ENCODE data around the gene SEMA3D.

The SEMA3D gene

DNA sequence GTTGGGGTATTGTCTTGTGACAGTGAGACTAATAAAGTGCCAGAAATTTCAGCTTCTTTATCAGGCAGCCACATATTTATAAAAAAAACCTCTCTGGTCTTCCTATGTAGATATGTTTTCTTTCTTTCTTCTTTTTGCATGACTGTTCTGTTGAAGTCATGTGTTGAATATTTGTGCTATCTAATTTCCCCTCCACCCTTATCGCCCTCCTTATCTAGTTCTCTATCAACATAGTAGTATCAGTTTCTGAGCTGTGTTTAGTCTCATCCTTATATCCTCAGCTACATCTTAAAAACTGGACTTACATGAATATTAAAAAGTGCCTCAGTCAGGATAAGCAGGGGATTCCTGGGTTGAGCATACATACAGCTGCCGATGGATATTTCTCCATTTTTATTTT, 53.9 kb downstream of the SEMA3D start:
- H3K4me1 ChIP-seq, result peaks cover 9% of the 10 kb centered on the region
- no peak for DNase-seq (ENCODE audit: low spot score in 2 of 2)
- H3K36me3 ChIP-seq (replicated peaks), result no peaks in the 10 kb centered on the region
- in situ Hi-C loops (cut with MboI; ENCODE audit: low sequenced_read_pairs), result no loop called here
- H3K4me3 ChIP-seq, result no peak overlapping the region
- no peaks in the 10 kb centered on the region for H3K27me3 ChIP-seq (ENCODE audit: low read depth)
- no peaks in the 10 kb centered on the region for H3K9me3 ChIP-seq

DNA sequence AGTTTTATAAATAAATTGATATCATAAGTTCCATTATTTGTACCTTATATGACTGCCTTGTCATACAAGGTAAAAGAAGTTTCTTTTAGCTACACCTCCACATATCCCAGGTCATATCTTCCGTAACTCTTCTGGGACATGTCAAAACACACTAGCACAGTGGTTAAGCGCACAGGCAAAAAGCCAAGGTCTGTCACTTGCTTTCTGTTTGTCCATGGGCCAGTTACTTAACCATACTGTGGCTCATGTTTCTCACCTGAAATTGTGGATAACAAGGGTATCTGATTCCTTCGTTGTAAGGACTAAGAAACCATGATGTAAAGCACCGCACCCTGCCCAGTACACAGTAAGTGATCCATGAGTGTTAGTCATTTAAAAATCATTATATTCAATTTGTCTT, 56.2 kb downstream of the SEMA3D start:
- H3K36me3 ChIP-seq (replicated peaks), result no peaks in the 10 kb centered on the region

DNA sequence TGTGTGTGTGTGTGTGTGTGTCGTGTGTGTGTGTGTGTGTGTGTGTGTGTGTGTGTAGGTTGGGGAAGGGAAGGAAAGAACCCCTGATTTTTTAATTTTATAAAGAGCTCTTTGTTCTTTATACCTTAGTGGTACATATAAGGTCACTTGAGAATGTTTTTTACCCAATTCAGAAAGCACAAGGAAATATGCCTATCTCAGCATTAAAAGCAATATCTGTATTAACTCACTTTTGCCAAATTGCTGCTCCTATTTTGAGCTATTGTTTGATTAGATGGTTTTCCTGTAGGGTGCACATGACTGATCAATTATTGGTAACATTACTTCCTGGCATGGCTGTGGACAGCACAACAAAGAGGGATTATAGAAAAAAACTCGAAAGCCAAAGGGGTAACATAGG, 60.5 kb downstream of the SEMA3D start:
- no peak overlapping the region for H3K4me3 ChIP-seq
- in situ Hi-C loops (cut with MboI; ENCODE audit: low sequenced_read_pairs), result no loop called here
- H3K9me3 ChIP-seq, result no peaks in the 10 kb centered on the region

More for the DNA sequence above, 56.2 kb downstream of the SEMA3D start:
- H3K4me1 ChIP-seq, result peaks cover 3% of the 10 kb centered on the region
- in situ Hi-C loops (cut with MboI; ENCODE audit: low sequenced_read_pairs), result no loop called here
- no peak for DNase-seq (ENCODE audit: low spot score in 2 of 2)
- no peak overlapping the region for H3K4me3 ChIP-seq
- no peaks in the 10 kb centered on the region for H3K9me3 ChIP-seq
- H3K27me3 ChIP-seq (ENCODE audit: low read depth), result no peaks in the 10 kb centered on the region

DNA sequence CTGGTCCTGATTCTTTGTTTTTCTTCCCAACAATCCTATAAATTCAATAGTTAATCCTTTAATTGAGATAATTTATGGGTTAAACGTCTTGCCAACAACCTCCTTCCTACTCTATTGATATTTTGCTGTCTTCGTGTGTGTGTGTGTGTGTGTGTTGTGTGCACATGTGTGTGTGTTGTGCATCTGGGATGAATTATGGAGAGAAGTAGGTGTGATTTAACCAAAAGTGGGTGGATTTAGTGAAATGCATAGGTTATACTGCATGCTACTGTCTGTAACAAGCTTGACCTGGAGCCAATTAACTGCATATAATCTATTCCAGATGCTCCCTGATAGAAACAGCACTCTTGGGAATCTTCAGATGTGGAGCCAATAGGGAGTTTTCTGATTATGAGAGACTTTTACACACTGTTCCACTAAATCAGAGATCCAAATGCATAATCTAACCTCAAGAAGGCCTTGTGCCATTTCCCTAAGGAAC, 61.2 kb downstream of the SEMA3D start:
- in situ Hi-C loops (cut with MboI; ENCODE audit: low sequenced_read_pairs), result no loop called here
- peak; percentile 10 to 41 for DNase-seq (ENCODE audit: low spot score in 2 of 2)
- Histone ChIP-seq H3K4me1 (peaks cover 8% of the 10 kb centered on the region), H3K36me3 (replicated peaks) (no peaks in the 10 kb centered on the region), H3K4me3 (no peak overlapping the region), H3K9me3 (no peaks in the 10 kb centered on the region), H3K27me3 (ENCODE audit: low read depth) (no peaks in the 10 kb centered on the region)

More for the DNA sequence above, 60.5 kb downstream of the SEMA3D start:
- Histone ChIP-seq H3K36me3 (replicated peaks) (no peaks in the 10 kb centered on the region), H3K27me3 (ENCODE audit: low read depth) (no peaks in the 10 kb centered on the region), H3K4me1 (peaks cover 8% of the 10 kb centered on the region)
- no peak for DNase-seq (ENCODE audit: low spot score in 2 of 2)

DNA sequence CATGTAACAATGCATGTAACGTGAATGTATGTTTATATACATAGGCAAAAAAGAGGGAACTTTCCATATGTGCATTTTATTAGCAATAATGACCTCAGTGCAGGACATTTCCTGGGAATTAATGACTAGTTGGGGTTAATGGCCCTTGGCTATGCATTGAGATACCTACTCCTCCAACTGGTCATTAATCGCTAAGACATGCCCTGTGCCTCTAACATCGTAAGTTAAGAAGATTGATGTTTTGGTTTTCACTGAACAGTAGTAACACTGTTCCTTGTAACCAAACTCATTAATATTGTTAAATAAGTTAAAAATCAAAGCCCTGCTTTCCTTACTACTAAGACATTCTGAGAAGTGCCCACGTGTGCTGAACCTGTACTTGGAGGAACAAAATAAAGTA, 61.7 kb downstream of the SEMA3D start:
- Histone ChIP-seq H3K27me3 (ENCODE audit: low read depth) (no peaks in the 10 kb centered on the region), H3K4me1 (peaks cover 8% of the 10 kb centered on the region), H3K9me3 (no peaks in the 10 kb centered on the region), H3K4me3 (no peak overlapping the region), H3K36me3 (replicated peaks) (no peaks in the 10 kb centered on the region)
- in situ Hi-C loops (cut with MboI; ENCODE audit: low sequenced_read_pairs), result no loop called here
- no peak for DNase-seq (ENCODE audit: low spot score in 2 of 2)

DNA sequence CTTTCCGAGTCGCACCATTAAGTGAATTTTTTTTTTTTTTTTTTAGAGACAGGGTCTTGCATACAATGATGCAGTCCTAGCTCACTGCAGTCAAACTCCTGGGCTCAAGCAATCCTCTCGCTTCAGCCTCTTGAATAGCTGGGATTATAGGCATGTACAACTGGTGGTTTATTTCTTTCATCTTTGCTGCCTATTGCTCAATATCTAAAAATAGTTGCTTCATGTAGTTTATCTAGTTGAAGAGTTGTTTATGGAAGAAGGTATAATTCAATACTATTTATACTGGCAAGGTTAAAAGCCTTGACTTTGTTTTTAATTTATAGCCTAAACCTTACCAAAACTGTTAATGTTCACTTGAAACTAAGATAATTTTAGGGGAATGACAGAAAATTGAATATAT, 66.9 kb downstream of the SEMA3D start:
- in situ Hi-C loops (cut with MboI; ENCODE audit: low sequenced_read_pairs), result no loop called here

DNA sequence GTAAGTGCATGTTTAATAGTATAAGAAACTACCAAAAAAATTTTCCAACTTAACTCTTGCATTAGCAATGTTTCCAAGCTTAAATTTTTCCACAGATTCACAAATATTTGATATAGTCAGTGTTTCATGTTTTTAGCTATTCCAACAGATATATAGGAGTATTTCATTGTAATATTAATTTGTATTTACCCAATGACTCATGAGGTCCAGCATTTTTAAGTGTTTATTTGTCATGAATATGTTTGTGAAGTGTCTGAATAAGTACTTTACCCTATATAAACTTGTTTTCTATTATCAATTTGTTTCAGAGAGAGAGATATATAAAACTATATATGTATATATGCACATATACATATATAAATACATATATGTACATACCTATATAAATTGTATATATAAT, 71.0 kb downstream of the SEMA3D start:
- Histone ChIP-seq H3K27me3 (ENCODE audit: low read depth) (no peaks in the 10 kb centered on the region), H3K36me3 (replicated peaks) (no peaks in the 10 kb centered on the region), H3K4me1 (no peaks in the 10 kb centered on the region), H3K4me3 (no peak overlapping the region), H3K9me3 (no peaks in the 10 kb centered on the region)
- in situ Hi-C loops (cut with MboI; ENCODE audit: low sequenced_read_pairs), result no loop called here
- no peak for DNase-seq (ENCODE audit: low spot score in 2 of 2)

More for the DNA sequence above, 66.9 kb downstream of the SEMA3D start:
- Histone ChIP-seq H3K27me3 (ENCODE audit: low read depth) (no peaks in the 10 kb centered on the region), H3K4me1 (no peaks in the 10 kb centered on the region), H3K4me3 (no peak overlapping the region), H3K9me3 (no peaks in the 10 kb centered on the region), H3K36me3 (replicated peaks) (no peaks in the 10 kb centered on the region)
- no peak for DNase-seq (ENCODE audit: low spot score in 2 of 2)

DNA sequence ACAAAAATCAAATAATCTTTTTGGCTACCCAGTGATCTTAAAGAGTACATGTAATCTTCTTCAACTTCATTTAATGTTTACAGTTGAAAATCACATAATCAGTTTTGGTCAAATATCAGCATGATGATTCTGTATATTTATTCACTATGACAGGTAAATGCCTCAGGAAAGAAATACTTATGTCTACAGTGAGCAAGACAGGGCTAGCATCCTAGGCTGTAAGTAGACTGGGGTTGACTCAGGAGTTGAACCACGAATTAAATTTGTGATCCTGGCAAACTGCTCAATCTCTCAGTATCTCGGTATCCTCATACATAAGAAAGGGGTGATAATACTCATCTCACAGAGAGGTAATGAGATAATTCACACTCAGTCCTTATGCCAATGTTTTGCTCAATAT, 71.8 kb downstream of the SEMA3D start:
- Histone ChIP-seq H3K4me1 (no peaks in the 10 kb centered on the region), H3K27me3 (ENCODE audit: low read depth) (no peaks in the 10 kb centered on the region), H3K4me3 (no peak overlapping the region), H3K9me3 (no peaks in the 10 kb centered on the region), H3K36me3 (replicated peaks) (no peaks in the 10 kb centered on the region)
- in situ Hi-C loops (cut with MboI; ENCODE audit: low sequenced_read_pairs), result no loop called here
- no peak for DNase-seq (ENCODE audit: low spot score in 2 of 2)

DNA sequence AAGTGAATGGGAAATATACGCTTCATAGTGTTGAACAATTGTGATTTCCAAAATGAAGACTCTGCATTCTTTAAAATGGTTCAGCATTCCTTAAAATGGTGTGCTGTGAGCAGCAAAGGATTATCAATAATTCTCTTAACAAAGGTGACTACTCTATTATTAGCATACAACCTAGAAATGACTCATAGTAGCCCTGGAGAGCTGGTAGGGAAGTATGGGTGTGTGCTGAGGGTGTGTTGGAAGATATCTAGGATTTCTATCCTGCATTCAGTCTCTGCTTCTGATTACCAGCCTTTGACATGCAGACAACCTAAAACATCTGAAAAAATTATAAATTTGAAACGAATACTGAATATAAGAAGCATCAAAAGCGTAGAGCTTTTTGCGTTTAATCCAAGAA, 72.5 kb downstream of the SEMA3D start:
- H3K4me3 ChIP-seq, result no peak overlapping the region
- H3K4me1 ChIP-seq, result peaks cover 5% of the 10 kb centered on the region; the same call in 1 of the 2 replicates
- in situ Hi-C loops (cut with MboI; ENCODE audit: low sequenced_read_pairs), result no loop called here
- no peaks in the 10 kb centered on the region for H3K9me3 ChIP-seq
- no peaks in the 10 kb centered on the region for H3K36me3 ChIP-seq (replicated peaks)
- no peaks in the 10 kb centered on the region for H3K27me3 ChIP-seq (ENCODE audit: low read depth)
- DNase-seq (ENCODE audit: low spot score in 2 of 2), result no peak

DNA sequence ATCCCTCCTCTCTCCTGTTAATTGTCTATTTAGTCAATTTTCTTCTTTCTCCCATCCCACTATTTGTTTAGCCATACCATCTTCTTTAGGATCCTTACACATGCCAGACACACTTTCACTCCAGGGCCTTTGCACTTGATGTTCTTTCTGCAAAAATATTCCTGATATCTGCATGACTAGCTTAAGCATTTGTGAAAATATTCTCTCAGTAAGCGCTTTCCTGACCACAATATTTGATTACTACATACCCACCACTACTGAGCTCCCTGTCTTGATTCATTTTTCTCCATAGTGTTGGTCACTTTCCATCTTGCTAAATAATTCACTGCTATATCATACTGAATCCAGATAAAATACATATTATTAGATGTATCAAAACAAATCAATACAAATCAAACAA, 75.1 kb downstream of the SEMA3D start:
- peaks cover 5% of the 10 kb centered on the region; the same call in 1 of the 2 replicates for H3K4me1 ChIP-seq
- no peak overlapping the region for H3K4me3 ChIP-seq
- no peaks in the 10 kb centered on the region for H3K27me3 ChIP-seq (ENCODE audit: low read depth)
- no peaks in the 10 kb centered on the region for H3K9me3 ChIP-seq
- H3K36me3 ChIP-seq (replicated peaks), result no peaks in the 10 kb centered on the region
- in situ Hi-C loops (cut with MboI; ENCODE audit: low sequenced_read_pairs), result no loop called here
- DNase-seq (ENCODE audit: low spot score in 2 of 2), result no peak

DNA sequence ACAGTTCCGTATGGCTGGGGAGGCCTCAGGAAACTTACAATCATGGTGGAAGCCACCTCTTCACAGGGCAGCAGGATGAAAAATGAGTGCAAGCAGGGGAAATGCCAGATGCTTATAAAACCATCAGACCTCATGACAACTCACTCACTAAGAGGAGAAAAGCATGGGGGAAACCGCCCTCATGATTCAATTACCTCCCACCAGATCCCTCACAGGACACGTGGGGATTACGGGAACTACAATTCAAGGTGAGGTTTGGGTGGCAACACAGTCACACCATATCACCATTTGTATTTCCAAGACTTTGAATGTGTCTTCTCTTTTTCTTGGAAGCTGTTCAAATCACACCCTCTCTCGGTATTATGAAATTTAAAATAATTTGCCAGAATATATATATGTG, 80.1 kb downstream of the SEMA3D start:
- Histone ChIP-seq H3K36me3 (replicated peaks) (no peaks in the 10 kb centered on the region), H3K27me3 (ENCODE audit: low read depth) (no peaks in the 10 kb centered on the region), H3K9me3 (no peaks in the 10 kb centered on the region), H3K4me3 (no peak overlapping the region), H3K4me1 (peaks cover 9% of the 10 kb centered on the region; the same call in 1 of the 2 replicates)
- DNase-seq (ENCODE audit: low spot score in 2 of 2), result no peak
- in situ Hi-C loops (cut with MboI; ENCODE audit: low sequenced_read_pairs), result no loop called here

DNA sequence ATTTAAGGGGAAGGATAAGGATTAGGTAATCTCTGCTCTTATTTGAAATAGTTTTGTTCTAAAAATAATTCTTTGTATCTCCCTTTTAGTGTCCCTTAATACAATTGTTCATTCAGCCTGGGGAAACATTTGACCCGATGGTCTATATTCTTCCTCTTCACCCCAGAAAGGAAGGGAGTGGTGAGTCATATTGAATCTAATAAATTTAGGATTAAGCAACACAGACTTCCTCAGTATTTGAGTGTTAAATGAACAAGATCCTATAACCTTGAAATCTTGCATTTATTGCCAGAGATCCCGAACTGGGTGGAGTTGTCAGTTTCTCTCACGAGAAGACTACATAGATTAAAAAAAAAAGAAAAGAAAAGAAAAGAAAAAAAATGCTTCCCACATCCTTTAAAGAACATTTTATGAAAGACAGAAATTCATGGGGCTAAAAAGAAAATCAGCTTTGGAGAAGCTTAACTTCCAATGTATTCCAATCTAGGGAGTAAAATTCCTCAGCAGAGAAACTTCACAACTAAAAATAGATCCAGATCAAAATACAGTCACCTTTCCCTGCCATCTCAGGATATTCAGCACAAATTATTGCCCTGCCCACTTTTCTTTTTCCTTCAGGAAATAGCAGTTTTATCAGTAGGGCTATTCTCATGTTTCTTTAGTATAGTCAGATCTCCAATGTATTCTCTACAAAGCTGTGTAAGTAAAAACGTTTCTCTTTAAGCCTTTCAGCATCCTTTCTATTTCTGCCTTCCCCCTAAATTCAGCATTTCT, 82.2 kb downstream of the SEMA3D start:
- Histone ChIP-seq H3K4me3 (no peak overlapping the region), H3K4me1 (peaks cover 7% of the 10 kb centered on the region; the same call in 1 of the 2 replicates), H3K27me3 (ENCODE audit: low read depth) (no peaks in the 10 kb centered on the region), H3K36me3 (replicated peaks) (no peaks in the 10 kb centered on the region), H3K9me3 (no peaks in the 10 kb centered on the region)
- in situ Hi-C loops (cut with MboI; ENCODE audit: low sequenced_read_pairs), result no loop called here
- DNase-seq (ENCODE audit: low spot score in 2 of 2), result peak in 1 of 2 experiments; percentile 22

DNA sequence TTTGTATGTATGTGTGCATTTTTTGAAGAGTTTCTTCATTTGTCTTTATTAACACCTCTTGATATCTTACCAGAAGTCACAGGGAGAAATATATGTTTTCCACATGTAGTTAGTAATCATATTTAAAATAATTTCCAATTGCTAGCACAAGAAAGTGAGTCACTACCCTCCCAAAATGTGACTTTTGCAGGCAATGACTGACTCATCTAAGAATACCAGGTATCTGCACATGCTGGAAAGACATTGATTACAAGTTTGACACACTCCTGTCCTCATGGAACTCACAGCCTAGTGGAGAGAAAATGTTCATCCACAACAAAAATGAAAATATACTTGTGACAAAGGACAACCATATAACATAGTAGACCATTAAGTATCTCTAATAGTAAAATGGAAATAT, 82.9 kb downstream of the SEMA3D start:
- no peak for DNase-seq (ENCODE audit: low spot score in 2 of 2)
- H3K36me3 ChIP-seq (replicated peaks), result no peaks in the 10 kb centered on the region
- no peak overlapping the region for H3K4me3 ChIP-seq
- no peaks in the 10 kb centered on the region for H3K27me3 ChIP-seq (ENCODE audit: low read depth)
- in situ Hi-C loops (cut with MboI; ENCODE audit: low sequenced_read_pairs), result no loop called here
- H3K9me3 ChIP-seq, result no peaks in the 10 kb centered on the region
- 0 out of 2 replicates have a peak, but pooled peaks cover 4% of the 10 kb centered on the region for H3K4me1 ChIP-seq

DNA sequence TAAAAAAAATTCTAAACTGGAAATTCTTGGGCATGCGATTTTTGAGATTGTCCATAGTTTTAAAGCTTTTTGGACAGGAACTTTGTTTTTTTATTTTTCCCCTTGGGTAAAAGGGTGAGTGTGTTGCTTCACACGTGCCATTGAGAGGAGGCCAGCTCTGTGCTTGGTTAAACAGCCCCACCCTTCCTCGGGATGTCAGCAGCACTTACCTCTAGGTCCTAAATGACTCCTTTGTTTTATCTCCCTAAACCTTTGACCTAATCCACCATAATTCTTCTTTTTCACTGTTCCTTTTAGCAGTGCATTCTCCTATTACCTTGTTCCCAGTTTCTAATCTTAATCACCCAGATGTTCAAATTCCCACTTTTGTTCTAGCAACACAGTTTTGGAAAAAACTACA, 83.5 kb downstream of the SEMA3D start:
- no peaks in the 10 kb centered on the region for H3K27me3 ChIP-seq (ENCODE audit: low read depth)
- in situ Hi-C loops (cut with MboI; ENCODE audit: low sequenced_read_pairs), result no loop called here
- no peak for DNase-seq (ENCODE audit: low spot score in 2 of 2)
- H3K4me3 ChIP-seq, result no peak overlapping the region
- H3K4me1 ChIP-seq, result 0 out of 2 replicates have a peak, but pooled peaks cover 4% of the 10 kb centered on the region
- no peaks in the 10 kb centered on the region for H3K9me3 ChIP-seq
- no peaks in the 10 kb centered on the region for H3K36me3 ChIP-seq (replicated peaks)
